Stomach (tissue), 4 donors: ENCODE data around the gene GYG2.

Experiments
- CTCF ChIP-seq, 7 experiments: fragments of 450-650 bp in 4 of 7; fragments of 200-600 bp in 3 of 7; sonication (generic) in 3 of 7; IDR thresholded peaks; one replicate each; pipeline ENCODE4 v1.5.1; 2016 to 2019; ENCODE audit warnings: antibody characterized with exemption in 7 of 7, control low read depth in 2 of 7, mild to moderate bottlenecking in 1 of 7
- EP300 ChIP-seq: sonication (generic); formaldehyde crosslinking; IDR thresholded peaks from one replicate; pipeline ENCODE4 v1.6.1; 2017; ENCODE audit warnings: antibody characterized with exemption
- POLR2A ChIP-seq, 4 donors: fragments of 450-650 bp; IDR thresholded peaks; one replicate each; pipeline ENCODE4 v1.6.1; 2016; ENCODE audit warnings: antibody characterized with exemption in 4 of 4, control low read depth in 2 of 4, mild to moderate bottlenecking in 1 of 4, moderate library complexity in 1 of 4
- POLR2AphosphoS5 ChIP-seq, 3 donors: sonication (generic); formaldehyde crosslinking; IDR thresholded peaks; one replicate each; pipeline ENCODE4 v1.6.1; 2016; ENCODE audit warnings: antibody characterized with exemption in 3 of 3

GRCh38 chrX:2897311-2897689, 68.6 kb downstream of the GYG2 start:
- no peak for TF ChIP-seq CTCF (IDR thresholded peaks at IDR 0.05)
- TF ChIP-seq POLR2A (IDR thresholded peaks at IDR 0.05), result no peak
- no peak for TF ChIP-seq POLR2AphosphoS5 (IDR thresholded peaks at IDR 0.05)
- TF ChIP-seq EP300, result no peak
